ENCODE results near the gene FAM217A.

- TF ChIP-seq POLR2AphosphoS5 (IDR thresholded peaks at IDR 0.05): no peak
- TF ChIP-seq CTCF (IDR thresholded peaks at IDR 0.05): no peak
- TF ChIP-seq POLR2A (IDR thresholded peaks at IDR 0.05; ENCODE audit: low read depth): no peak
- TF ChIP-seq EP300 (IDR thresholded peaks at IDR 0.05): no peak
Observed at GRCh38 chr6:4128072-4128471, 49.1 kb upstream of the FAM217A start.

Data from esophagus muscularis mucosa (tissue), 4 donors.